Amniotic stem cell (primary cell): ENCODE results near the gene CSAD.
"Not testable (repeated sequence)": the region's sequence is repeated elsewhere in the genome, so short reads cannot be mapped to it uniquely, and the experiment has no call there.

ENCODE experiments used
- DNase-seq: peaks from one replicate; lab custom pipeline; 2025; lab: John Stamatoyannopoulos, UW

Gene CSAD

GRCh38 chr12:53179687-53180219 is 972 bp downstream of the CSAD start:
- no peak for DNase-seq

- DNase-seq = not testable (repeated sequence)
These were observed 1.9 kb downstream of the CSAD start for GRCh38 chr12:53178803-53179202.

DNA sequence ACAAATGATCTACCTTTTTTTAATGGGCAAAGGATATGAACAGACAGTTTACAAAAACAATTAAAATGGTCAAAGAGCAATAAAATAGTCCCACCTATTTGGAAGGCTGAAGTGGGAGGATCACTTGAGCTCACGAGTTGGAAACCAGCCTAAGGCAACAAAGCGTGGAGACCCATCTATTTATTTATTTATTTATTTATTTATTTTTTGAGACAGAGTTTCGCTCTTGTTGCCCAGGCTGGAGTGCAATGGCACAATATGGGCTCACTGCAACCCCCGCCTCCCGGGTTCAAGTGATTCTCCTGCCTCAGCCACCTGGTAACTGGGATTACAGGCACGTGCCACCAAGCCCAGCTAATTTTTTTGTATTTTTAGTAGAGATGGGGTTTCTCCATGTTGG is 3.3 kb downstream of the CSAD start:
- not testable (repeated sequence) for DNase-seq

DNA sequence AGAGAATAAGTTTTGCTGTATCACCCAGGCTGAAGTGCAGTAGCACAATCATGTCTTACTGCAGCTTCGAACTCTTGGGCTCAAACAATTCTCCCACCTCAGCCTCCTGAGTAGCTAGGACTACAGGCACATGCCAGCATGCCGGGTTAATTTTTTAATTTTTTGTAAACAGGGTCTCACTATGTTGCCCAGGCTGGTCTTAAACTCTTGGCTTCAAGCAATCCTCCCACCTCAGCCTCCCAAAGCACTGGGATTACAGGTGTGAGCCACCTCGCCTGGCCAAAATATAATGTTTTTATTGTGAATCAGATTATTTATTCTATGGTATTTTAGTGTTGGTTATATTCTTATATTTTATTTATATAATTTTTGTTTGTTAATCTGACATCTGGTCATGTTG is 4.0 kb downstream of the CSAD start:
- no peak for DNase-seq

DNA sequence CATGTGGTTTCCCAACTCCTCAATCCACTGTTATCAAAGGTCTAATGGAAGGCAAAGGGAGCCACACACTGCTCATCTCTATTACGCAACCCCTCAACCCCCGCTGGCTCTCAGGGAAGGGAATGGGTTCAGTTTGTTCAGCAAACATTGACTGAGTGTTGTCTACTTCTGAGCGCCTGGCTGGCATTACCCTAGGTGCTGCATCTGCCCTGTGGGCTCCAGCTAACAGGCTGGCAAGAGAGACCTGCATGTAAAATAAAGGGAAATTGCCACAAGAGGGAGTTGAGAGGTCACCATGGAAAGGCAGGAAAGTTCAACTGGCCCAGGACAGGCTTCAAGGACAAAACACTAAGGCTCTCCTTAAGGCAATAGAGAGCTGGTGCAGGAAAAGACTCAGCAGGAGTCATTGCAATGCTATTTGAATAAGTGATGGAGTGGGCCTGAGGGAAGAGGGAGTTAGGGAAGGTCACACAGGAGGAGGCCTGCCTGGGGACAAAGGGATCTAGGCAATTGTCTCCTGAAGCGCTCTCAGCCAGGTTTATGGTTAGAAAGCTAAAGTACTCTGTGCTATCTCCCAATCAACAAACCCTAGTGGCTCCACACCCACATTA is 5.7 kb downstream of the CSAD start:
- no peak for DNase-seq

- DNase-seq = no peak
These were observed 7.5 kb downstream of the CSAD start for GRCh38 chr12:53173085-53173715.

DNA sequence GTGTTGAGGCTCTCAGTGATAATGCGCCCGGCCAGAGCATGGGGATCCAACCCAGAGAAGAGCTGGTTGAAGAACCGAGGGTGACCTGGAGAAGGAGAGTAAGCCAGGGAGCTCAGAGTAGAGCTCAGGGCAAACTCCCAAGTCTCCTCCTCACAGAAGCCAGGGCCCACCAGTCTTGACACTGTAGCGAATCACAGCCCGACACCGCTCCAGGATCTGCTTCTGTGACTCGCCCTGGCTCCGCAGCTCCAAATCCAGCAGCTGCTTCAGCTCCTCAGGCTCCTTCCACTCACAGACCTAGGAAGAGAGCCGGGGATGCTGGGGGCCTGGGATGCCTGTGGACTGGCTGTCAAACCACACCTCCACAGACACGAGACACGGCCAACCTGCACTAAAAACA is 8.4 kb downstream of the CSAD start:
- DNase-seq = no peak

DNA sequence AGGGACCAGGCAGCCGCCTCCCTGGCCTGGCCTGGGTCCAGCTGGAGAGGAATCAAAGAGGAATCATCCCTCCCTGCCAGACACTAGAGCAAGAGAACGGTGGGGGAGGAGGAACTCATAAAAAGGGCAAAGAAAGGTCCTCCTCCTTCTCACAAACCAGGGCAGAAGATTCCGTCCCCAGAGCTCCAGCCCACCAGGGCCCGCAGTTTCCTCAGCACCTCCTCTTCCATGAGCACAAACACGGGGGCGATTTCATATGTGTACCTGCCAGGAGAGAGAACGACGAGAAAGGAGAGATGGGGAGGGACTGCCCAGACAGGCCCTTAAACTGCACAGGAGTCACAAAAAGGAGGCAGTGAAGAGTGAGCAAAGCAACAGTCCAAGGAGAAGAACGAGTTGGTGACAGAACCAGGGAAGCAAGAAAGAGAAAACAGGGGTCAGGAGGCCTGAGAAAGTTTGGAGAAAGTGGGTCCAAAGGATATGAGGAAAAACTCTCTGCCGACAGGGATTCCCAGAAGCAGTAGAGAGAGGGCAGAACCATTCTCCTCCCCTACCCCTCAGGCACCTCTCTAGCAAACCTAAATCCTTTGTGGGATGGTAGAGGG is 8.9 kb downstream of the CSAD start:
- no peak for DNase-seq

DNA sequence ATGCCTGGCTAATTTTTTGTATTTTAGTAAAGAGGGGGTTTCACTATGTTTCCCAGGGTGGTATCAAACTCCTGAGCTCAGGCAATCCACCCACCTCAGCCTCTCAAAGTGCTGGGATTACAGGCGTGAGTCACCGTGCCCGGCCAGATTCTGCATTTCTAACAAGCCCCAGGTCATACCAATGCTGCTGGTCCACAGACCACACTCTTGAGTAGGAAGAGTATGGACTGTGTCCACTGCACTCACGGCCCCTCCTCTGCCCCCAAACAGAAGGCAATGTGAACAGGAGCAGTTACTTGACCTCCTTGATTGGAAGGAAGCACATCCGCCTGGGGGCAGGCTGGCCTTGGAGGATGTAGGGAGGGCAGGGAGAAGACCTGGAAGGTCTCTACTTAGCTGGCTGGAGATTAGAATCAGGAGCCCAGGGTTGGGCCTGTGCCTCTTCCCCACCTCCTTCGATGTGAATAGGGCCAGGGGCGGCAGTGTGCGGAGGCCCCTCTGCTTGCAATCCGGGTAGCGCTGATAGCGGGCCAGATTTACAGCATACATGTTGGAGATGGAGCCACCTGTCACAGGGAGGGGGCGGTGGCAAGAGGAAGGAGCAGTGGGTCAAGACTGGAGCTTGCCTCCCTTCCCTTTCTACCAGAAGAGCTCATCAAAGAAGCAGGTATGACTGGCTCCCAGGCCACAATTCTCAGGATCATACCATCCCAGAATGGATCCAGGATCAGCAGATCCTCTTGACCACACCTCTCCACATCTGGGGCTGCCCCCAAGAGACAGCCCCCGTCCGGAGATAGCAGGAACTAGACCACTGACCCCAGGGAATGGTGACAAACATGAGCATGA is 9.6 kb downstream of the CSAD start:
- no peak for DNase-seq

DNA sequence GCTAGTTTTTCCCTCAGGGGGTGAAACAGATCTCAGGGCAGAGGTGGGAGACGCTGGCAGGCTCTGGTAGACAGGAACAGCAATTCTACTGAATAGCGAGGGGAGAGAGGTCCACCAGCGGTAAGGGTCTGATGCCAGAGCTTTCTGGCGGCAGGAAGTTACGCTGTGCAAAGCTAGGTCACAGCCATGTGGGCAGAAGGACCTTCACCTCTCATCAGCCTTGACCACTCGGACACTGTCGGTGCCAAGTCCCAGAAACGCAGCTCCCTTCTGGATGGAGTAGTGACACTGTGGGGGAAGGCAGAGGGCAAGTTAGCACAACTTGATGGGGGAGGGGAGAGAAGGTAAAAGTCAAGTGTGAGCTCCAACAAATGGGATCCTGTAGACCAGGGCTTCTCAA is 10.5 kb downstream of the CSAD start:
- DNase-seq = no peak

DNA sequence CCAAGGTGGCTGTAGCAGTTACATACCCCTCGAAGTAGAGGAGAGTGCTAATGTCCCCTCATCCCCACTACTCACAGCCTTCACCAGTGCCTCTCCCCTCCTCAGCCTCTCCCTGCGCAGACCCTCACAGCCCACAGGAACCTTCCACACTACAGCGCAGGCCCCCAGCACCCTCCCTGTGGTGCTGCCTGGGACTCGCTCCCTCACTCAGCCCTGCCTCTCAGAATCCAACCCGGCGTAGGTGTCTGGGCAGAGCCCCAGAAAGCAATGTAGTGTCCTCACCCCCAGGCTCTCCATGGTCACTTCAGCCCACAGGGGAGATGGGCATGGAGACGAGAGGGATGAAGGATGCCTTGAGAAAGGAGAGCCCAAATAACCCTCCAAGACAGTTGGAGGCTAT is 11.1 kb downstream of the CSAD start:
- DNase-seq = no peak

DNA sequence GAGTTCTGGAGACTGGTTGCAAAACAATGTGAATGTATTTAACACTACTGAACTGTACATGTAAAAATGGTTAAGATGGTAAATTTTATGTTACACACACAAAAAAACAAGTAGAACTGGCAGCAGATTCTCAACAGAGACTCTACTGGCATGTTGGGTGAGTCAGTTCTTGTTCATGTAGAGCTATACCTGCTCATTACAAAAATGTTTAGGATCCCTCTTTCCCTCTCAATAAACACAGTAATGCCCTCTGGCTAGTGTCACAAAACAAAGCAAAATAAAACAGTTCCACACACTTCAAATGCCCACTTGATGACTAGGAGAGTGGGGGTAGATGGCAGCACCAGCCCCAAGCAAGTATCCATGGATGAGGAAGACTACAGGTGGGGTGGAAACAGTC is 13.9 kb downstream of the CSAD start:
- no peak for DNase-seq

GRCh38 chr12:53163008-53163407 is 17.7 kb downstream of the CSAD start:
- not testable (repeated sequence) for DNase-seq

DNA sequence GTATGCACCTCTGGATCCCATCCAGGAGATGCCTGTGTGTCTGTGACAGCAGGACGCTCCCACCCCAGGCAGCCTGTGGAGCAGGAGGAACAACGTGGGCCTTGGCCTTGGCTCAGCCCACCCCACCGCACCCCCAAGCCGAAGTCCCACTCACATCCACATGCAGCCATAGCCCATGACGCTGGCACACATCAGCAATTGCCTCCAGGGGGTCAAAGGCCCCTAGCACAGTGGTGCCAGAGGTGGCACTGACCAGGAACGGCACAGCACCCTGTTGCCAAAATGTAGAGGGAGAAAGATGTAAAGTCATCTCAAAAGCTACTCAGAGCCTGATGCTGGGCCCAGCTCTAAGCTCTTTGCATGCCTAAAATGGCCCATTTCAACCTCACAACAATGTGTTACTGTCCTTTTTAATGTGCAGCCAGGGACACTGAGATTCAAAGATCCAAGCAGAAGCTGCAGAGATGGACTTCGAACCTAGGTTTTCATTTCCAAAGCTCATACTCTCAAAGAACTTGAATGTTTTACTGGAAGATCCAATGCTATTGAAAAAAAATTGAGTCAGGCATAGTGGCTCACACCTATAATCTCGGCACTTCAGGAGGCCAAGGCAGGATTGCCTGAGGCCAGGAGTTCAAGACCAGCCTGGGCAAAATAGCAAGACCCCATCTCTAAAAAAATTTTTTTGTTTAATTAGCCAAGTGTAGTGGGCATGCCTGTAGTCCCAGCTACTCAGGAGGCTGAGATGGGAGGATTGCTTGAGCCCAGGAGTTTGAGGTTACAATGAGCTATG is 19.4 kb downstream of the CSAD start:
- no peak for DNase-seq

GRCh38 chr12:53160673-53161072 is 20.1 kb downstream of the CSAD start:
- no peak for DNase-seq

DNA sequence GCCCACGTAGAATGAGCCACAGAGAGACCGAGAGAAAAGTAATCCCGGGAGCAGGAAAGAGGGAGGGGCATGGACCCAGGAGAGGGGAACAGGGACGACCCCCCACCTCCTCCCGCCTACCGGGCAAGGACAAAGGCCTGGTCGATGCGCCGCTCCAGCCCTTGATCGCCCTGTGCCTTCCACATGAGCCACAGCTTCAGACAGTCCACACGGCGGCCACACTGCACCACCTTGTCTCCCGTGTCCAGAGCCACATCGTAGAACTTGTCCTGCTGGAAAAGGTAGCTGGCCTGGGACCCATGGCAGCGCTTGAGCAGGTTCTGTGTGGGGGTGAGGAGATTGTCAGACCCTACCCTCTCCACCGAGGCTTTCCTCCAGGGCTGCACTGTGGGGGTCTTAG is 20.7 kb downstream of the CSAD start:
- DNase-seq = no peak

DNA sequence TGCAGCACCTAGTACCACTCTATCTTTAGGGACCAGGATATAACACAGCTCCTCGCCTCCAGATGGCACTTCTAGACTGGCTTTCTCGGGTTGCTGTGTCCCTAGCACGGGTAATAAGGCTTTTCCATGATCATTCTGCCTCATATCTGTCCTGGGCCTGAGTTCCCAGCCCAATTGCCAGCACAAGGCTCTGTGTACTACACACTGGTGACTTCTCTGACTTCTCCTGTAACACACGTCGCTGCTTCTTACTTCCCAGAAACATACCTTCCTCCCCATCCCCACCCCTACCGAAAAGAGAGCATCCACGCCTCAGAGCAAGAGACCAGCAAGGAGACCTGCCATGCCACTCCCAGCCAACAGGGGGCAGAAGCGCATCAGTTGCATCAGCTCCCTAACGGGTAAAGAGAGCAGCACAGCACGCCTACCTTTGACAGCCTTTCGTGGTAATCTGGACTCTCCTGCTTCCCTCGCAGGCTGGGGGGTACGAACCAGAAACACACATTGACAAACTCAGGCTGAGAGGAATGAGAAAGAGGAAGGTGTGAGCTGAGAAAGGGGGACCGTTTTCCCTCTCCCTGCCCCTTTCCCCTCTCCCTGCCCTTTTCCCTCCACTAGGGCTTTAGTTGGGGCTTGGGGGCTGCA is 21.4 kb downstream of the CSAD start:
- DNase-seq = peak; percentile 21

DNA sequence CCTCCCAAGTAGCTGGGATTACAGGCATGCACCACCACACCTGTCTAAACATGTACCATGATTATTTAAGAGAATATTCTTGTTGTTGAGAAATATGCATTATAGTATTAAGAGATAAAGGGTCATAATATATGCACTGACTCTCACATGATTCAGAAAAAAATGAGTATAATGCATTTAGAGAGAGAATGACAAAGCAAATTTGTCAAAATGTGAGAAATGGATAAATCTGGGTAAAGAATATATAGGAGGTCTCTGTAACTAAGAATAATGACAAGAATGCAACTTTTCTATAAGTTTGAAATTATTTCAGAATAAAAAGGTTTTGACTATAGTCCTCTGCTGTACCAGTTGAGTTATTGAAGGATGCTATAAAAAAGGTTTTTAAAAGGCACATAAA is 28.3 kb downstream of the CSAD start:
- DNase-seq = no peak

GRCh38 chr12:53151039-53151438 is 29.7 kb downstream of the CSAD start:
- DNase-seq = no peak

DNA sequence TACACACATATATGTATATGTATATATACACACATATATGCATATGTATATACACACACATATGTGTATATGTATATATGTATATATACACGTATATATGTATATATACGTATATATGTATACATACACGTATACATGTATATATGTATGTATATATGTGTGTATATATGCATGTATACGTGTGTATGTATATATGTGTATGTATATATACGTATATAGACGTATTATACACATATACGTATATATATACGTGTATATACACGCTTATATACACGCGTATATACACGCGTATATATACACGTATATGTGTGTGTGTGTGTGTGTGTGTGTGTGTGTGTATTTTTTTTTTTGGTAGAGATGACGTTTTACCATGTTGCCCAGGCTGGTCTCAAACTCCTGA is 33.1 kb downstream of the CSAD start:
- no peak for DNase-seq

GRCh38 chr12:53147181-53147580 is 33.5 kb downstream of the CSAD start:
- no peak for DNase-seq
